Neutrophil (primary cell): ENCODE results near the gene HNF4A.
A peak's percentile ranks its signal among the peaks of the same experiment; 100 is the strongest.

Experiments
- H3K27ac ChIP-seq: fragments of 200-600 bp; sonication (generic); 2 replicates; pipeline ENCODE4 v1.5.1; 2016; ENCODE audit warnings: mild to moderate bottlenecking, moderate library complexity
- H3K27me3 ChIP-seq: fragments of 200-600 bp; sonication (generic); 2 replicates; pipeline ENCODE4 v1.6.0; 2016; ENCODE audit warnings: mild to moderate bottlenecking
- H3K36me3 ChIP-seq: fragments of 200-600 bp; sonication (generic); 2 replicates; pipeline ENCODE4 v1.5.1; 2017
- H3K4me1 ChIP-seq, 2 experiments: fragments of 200-600 bp in 1 of 2; sonication (generic) in 1 of 2; 1 replicate in 1 of 2; 2 replicates in 1 of 2; pipeline versions ENCODE4 v1.5.1 to v1.6.1; 2013 to 2016; ENCODE audit warnings: low read depth in 1 of 2, low read length in 1 of 2, mild to moderate bottlenecking in 1 of 2, moderate library complexity in 1 of 2; ENCODE audit not compliant: control insufficient read depth in 1 of 2, insufficient read depth in 1 of 2
- H3K4me3 ChIP-seq, 2 experiments: fragments of 200-600 bp in 1 of 2; sonication (generic) in 1 of 2; 1 replicate in 1 of 2; 2 replicates in 1 of 2; pipeline ENCODE4 v1.5.1; 2013 to 2016; ENCODE audit warnings: low read depth in 1 of 2, low read length in 1 of 2, mild to moderate bottlenecking in 1 of 2, moderate library complexity in 1 of 2
- H3K9me3 ChIP-seq: fragments of 200-600 bp; sonication (generic); 2 replicates; pipeline ENCODE4 v1.5.1; 2016
- CTCF ChIP-seq: fragments of 200-600 bp; sonication (generic); IDR thresholded peaks from 2 replicates; pipeline ENCODE4 v1.5.1; 2016; ENCODE audit warnings: antibody characterized with exemption

HNF4A gene

GRCh38 chr20:44388466-44389023, 33.0 kb downstream of the HNF4A start:
- Histone ChIP-seq H3K27ac (no peak overlapping the region), H3K9me3 (no peaks in the 10 kb centered on the region), H3K27me3 (peaks cover 25% of the 10 kb centered on the region), H3K4me1 (peaks cover 4% of the 10 kb centered on the region in 2 experiments), H3K4me3 (no peak overlapping the region), H3K36me3 (no peaks in the 10 kb centered on the region)
- peak; percentile 67 for TF ChIP-seq CTCF

- Histone ChIP-seq H3K9me3 (no peaks in the 10 kb centered on the region), H3K4me1 (peaks cover 4% of the 10 kb centered on the region in 2 experiments), H3K4me3 (no peak overlapping the region), H3K27me3 (peaks cover 25% of the 10 kb centered on the region), H3K36me3 (no peaks in the 10 kb centered on the region), H3K27ac (no peak overlapping the region)
- TF ChIP-seq CTCF, result no peak
Measured at GRCh38 chr20:44389871-44390270, 34.4 kb downstream of the HNF4A start.

GRCh38 chr20:44390280-44390679, 34.8 kb downstream of the HNF4A start:
- H3K27me3 ChIP-seq, result peaks cover 25% of the 10 kb centered on the region
- H3K36me3 ChIP-seq, result no peaks in the 10 kb centered on the region
- H3K27ac ChIP-seq, result no peak overlapping the region
- no peak overlapping the region for H3K4me3 ChIP-seq
- H3K4me1 ChIP-seq, result peaks cover 4% of the 10 kb centered on the region in 2 experiments
- TF ChIP-seq CTCF, result no peak
- H3K9me3 ChIP-seq, result no peaks in the 10 kb centered on the region

- no peaks in the 10 kb centered on the region for H3K36me3 ChIP-seq
- H3K9me3 ChIP-seq, result no peaks in the 10 kb centered on the region
- peaks cover 25% of the 10 kb centered on the region for H3K27me3 ChIP-seq
- TF ChIP-seq CTCF, result no peak
- H3K4me3 ChIP-seq, result no peak overlapping the region
- H3K27ac ChIP-seq, result no peak overlapping the region
- peaks cover 4% of the 10 kb centered on the region in 2 experiments for H3K4me1 ChIP-seq
Measured at GRCh38 chr20:44392088-44392775, 36.7 kb downstream of the HNF4A start.

- Histone ChIP-seq H3K27ac (no peak overlapping the region), H3K36me3 (no peaks in the 10 kb centered on the region), H3K9me3 (no peaks in the 10 kb centered on the region), H3K4me1 (peaks cover 4% of the 10 kb centered on the region in 2 experiments), H3K4me3 (no peak overlapping the region), H3K27me3 (peaks cover 21% of the 10 kb centered on the region)
- no peak for TF ChIP-seq CTCF
Measured at GRCh38 chr20:44392776-44393607, 37.5 kb downstream of the HNF4A start.
